GM12801 (cell line): ENCODE data around the gene HEYL.

Source experiments
- TF ChIP-seq, protein P1 (sequence below): IDR thresholded peaks from one replicate; pipeline ENCODE4 v1.5.1; 2011; ENCODE audit warnings: control low read depth; ENCODE audit not compliant: insufficient read length; ENCODE audit errors: extremely low read depth

Gene HEYL

GRCh38 chr1:39639305-39640130, at the start of gene HEYL:
Gene HEYL (minus strand): TSS chr1:39639643. CDS start chr1:39639625, 18 bp downstream.
- TF ChIP-seq, protein P1, sequence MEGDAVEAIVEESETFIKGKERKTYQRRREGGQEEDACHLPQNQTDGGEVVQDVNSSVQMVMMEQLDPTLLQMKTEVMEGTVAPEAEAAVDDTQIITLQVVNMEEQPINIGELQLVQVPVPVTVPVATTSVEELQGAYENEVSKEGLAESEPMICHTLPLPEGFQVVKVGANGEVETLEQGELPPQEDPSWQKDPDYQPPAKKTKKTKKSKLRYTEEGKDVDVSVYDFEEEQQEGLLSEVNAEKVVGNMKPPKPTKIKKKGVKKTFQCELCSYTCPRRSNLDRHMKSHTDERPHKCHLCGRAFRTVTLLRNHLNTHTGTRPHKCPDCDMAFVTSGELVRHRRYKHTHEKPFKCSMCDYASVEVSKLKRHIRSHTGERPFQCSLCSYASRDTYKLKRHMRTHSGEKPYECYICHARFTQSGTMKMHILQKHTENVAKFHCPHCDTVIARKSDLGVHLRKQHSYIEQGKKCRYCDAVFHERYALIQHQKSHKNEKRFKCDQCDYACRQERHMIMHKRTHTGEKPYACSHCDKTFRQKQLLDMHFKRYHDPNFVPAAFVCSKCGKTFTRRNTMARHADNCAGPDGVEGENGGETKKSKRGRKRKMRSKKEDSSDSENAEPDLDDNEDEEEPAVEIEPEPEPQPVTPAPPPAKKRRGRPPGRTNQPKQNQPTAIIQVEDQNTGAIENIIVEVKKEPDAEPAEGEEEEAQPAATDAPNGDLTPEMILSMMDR = no peak

- TF ChIP-seq, protein P1 = no peak
Measured at GRCh38 chr1:39689214-39689613, 49.8 kb upstream of the HEYL start.

DNA sequence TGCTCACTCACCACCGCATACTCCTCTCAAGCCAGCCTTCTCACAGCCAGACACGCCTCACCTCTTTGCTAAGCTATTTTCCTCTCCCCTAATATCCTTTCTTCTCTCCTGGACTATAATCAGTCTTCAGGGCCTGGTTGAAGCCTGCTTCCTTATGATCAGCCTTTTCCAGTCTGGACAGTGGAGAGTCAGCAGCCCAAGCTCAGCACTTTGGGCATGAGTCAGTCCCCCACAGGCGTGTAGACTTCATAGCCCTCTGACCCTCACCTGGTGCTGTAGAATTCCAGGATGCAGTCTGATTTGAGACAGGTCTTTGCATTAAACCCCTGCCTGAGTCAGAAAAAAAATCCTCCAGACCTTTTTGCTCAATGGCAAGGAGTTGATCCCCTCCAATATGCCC, 49.3 kb upstream of the HEYL start:
- TF ChIP-seq, protein P1 = no peak

- TF ChIP-seq, protein P1 = no peak
Measured at GRCh38 chr1:39687243-39687642, 47.8 kb upstream of the HEYL start.

GRCh38 chr1:39685071-39685470, 45.6 kb upstream of the HEYL start:
- TF ChIP-seq, protein P1 = no peak

DNA sequence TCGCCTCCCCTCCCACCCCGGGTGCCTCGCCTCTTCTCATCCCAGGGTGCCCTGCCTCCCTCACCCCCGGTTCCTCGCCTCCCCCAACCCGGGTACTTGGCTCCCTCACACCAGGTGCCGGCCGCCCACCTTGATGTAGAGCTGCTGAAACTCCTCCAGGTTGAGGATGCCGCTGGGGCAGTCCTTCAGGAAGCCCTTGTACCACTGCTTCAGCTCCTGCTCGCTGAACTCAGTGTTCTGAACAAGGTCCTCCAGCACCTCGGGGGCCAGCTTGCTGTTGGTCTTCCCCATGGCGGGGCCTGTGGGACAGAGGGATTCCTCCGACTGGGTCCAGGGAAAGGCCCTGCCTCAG, 44.8 kb upstream of the HEYL start:
- TF ChIP-seq, protein P1 = no peak

DNA sequence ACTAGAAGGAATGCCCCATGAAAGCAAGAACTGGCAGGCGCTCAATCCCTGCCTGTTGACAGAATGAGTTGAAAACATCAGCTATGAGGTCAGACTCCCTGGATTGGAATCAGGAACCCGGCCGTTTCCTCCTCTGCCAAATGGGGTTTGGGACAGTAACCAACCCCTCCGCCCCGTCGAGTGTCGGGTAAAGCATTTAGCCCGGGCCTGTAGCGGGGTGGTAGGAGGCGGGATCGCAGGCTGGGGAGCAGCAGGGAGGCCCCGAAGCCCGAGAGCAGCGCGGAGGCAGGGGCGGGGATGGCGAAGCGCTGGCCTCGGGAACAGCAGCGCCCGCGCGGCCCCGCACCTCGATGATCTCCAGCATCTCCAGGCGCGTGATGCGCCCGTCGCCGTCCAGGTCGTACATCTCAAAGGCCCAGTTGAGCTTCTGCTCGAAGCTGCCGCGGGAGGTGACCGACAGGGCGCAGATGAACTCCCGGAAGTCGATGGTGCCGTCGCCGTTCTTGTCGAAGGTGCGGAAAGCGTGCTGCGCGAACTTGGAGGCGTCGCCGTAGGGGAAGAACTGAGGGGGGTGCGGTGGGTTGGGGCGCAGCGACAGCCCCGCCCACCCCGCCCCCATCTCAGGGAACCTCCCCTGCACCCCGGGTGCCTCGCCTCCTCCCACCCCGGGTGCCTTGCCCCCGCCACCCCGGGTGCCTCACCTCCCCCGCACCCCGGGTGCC, 44.3 kb upstream of the HEYL start:
- TF ChIP-seq, protein P1 = no peak
